Astrocyte of the cerebellum (primary cell): ENCODE measurements around the gene SRPK1.

ENCODE experiments used
- DNase-seq: peaks from one replicate; pipeline ENCODE4 v3.0.0-alpha.2; 2011; ENCODE audit warnings: low read depth
- H3K4me3 ChIP-seq: 2 replicates; pipeline ENCODE4 v1.5.1; 2011; ENCODE audit warnings: mild to moderate bottlenecking, low read depth, low read length, moderate library complexity
- CTCF ChIP-seq: IDR thresholded peaks from 2 replicates; pipeline ENCODE4 v1.5.1; 2012; ENCODE audit warnings: low read length, low read depth, moderate library complexity, mild to moderate bottlenecking; ENCODE audit errors: missing control alignments
- in situ Hi-C: cut with HindIII; loops from 2 replicates; pipeline ENCODE4 v1.10.0; 2017; ENCODE audit warnings: low sequenced_read_pairs

Gene SRPK1

GRCh38 chr6:35960187-35960586, 39.3 kb upstream of the SRPK1 start:
- in situ Hi-C loops = no loop called here
- DNase-seq = no peak
- no peak overlapping the region for H3K4me3 ChIP-seq
- no peak for TF ChIP-seq CTCF

GRCh38 chr6:35955970-35956369, 35.1 kb upstream of the SRPK1 start:
- in situ Hi-C loops = no loop called here
- TF ChIP-seq CTCF = peak; percentile 10
- no peak overlapping the region for H3K4me3 ChIP-seq
- no peak for DNase-seq

- in situ Hi-C loops = no loop called here
Measured at GRCh38 chr6:35955521-35955920, 34.6 kb upstream of the SRPK1 start.

GRCh38 chr6:35955071-35955470, 34.2 kb upstream of the SRPK1 start:
- no peak overlapping the region for H3K4me3 ChIP-seq
- no peak for DNase-seq
- no peak for TF ChIP-seq CTCF
- in situ Hi-C loops = no loop called here

More at GRCh38 chr6:35955521-35955920, 34.6 kb upstream of the SRPK1 start:
- TF ChIP-seq CTCF = no peak
- DNase-seq = no peak
- H3K4me3 ChIP-seq = no peak overlapping the region

- in situ Hi-C loops = no loop called here
- no peak for DNase-seq
- no peak overlapping the region for H3K4me3 ChIP-seq
Measured at GRCh38 chr6:35954333-35954732, 33.4 kb upstream of the SRPK1 start.

GRCh38 chr6:35948725-35949124, 27.8 kb upstream of the SRPK1 start:
- H3K4me3 ChIP-seq = no peak overlapping the region
- in situ Hi-C loops = no loop called here
- TF ChIP-seq CTCF = peak; percentile 33
- DNase-seq = no peak

More at GRCh38 chr6:35954333-35954732, 33.4 kb upstream of the SRPK1 start:
- no peak for TF ChIP-seq CTCF

GRCh38 chr6:35945650-35946025, 24.7 kb upstream of the SRPK1 start:
- no peak overlapping the region for H3K4me3 ChIP-seq
- in situ Hi-C loops = no loop called here

More at GRCh38 chr6:35945650-35946025, 24.7 kb upstream of the SRPK1 start:
- no peak for DNase-seq
- no peak for TF ChIP-seq CTCF
